Vagina (tissue), 2 donors: ENCODE results near the gene TLR1.

Experiments
- CTCF ChIP-seq, 3 experiments: fragments of 450-650 bp in 2 of 3; fragments of 200-600 bp in 1 of 3; sonication (generic) in 1 of 3; IDR thresholded peaks; one replicate each; pipeline ENCODE4 v1.5.1; 2017 to 2019; ENCODE audit warnings: antibody characterized with exemption in 3 of 3, mild to moderate bottlenecking in 2 of 3, moderate library complexity in 2 of 3
- POLR2A ChIP-seq, 2 donors: fragments of 450-650 bp; IDR thresholded peaks; one replicate each; pipeline ENCODE4 v1.6.1; 2017; ENCODE audit warnings: antibody characterized with exemption in 2 of 2, mild to moderate bottlenecking in 2 of 2, moderate library complexity in 2 of 2
- POLR2AphosphoS5 ChIP-seq, 2 donors: sonication (generic); formaldehyde crosslinking; IDR thresholded peaks; one replicate each; pipeline ENCODE4 v1.9.0; 2017; ENCODE audit warnings: antibody characterized with exemption in 2 of 2, mild to moderate bottlenecking in 2 of 2, low read depth in 1 of 2; ENCODE audit not compliant: insufficient read depth in 1 of 2

GRCh38 chr4:38752372-38752940, 52.1 kb downstream of the TLR1 start:
- TF ChIP-seq POLR2A (IDR thresholded peaks at IDR 0.05) = no peak
- TF ChIP-seq CTCF (IDR thresholded peaks at IDR 0.05) = no peak
- TF ChIP-seq POLR2AphosphoS5 (IDR thresholded peaks at IDR 0.05; ENCODE audit: insufficient read depth in 1 of 2, low read depth in 1 of 2) = no peak
